ENCODE data around the gene RNF181.
"Not testable (repeated sequence)": the region's sequence is repeated elsewhere in the genome, so short reads cannot be mapped to it uniquely, and the experiment has no call there.

DNA sequence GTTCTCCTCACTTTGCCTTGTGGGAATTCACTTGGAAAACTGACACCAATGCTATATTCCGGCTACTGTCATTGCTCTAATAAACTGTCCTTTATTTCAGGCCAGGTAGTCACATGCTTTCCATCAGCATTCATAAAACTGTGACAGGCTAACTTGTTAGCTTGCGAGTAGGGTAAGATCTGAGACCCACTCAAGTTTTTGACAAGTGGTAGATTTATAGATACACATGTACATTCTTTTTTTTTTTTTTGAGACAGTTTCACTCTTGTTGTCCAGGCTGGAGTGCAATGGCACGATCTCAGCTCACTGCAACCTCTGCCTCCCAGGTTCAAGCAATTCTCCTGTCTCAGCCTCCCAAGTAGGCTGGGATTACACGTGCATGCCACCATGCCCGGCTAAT lies 22.2 kb downstream of the RNF181 start:
- not testable (repeated sequence) for TF ChIP-seq MYC (IDR thresholded peaks at IDR 0.05; ENCODE audit: low read depth, low read length)
- TF ChIP-seq, protein P1, sequence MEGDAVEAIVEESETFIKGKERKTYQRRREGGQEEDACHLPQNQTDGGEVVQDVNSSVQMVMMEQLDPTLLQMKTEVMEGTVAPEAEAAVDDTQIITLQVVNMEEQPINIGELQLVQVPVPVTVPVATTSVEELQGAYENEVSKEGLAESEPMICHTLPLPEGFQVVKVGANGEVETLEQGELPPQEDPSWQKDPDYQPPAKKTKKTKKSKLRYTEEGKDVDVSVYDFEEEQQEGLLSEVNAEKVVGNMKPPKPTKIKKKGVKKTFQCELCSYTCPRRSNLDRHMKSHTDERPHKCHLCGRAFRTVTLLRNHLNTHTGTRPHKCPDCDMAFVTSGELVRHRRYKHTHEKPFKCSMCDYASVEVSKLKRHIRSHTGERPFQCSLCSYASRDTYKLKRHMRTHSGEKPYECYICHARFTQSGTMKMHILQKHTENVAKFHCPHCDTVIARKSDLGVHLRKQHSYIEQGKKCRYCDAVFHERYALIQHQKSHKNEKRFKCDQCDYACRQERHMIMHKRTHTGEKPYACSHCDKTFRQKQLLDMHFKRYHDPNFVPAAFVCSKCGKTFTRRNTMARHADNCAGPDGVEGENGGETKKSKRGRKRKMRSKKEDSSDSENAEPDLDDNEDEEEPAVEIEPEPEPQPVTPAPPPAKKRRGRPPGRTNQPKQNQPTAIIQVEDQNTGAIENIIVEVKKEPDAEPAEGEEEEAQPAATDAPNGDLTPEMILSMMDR (IDR thresholded peaks at IDR 0.05; ENCODE audit: low read depth, low read length): not testable (repeated sequence)

Measured in NB4 (cell line).